HG02885 (cell line): ENCODE results near the gene MYO1A.
"Not testable (repeated sequence)": the region's sequence is repeated elsewhere in the genome, so short reads cannot be mapped to it uniquely, and the experiment has no call there.

Experiments
- ATAC-seq: cut with Tn5 transposase; IDR thresholded peaks from one replicate; pipeline ENCODE4 v1.9.1; 2021; ENCODE audit warnings: mild to moderate bottlenecking; ENCODE audit not compliant: unreplicated experiment, poor library complexity

The MYO1A gene

GRCh38 chr12:57019983-57020719, 29.8 kb downstream of the MYO1A start:
- no peak for ATAC-seq

GRCh38 chr12:57018906-57019305, 31.0 kb downstream of the MYO1A start:
- no peak for ATAC-seq

- ATAC-seq = not testable (repeated sequence)
Measured at GRCh38 chr12:57018353-57018752, 31.6 kb downstream of the MYO1A start.

- ATAC-seq = no peak
Measured at GRCh38 chr12:57016348-57016747, 33.6 kb downstream of the MYO1A start, which contains the start of gene TAC3. Gene TAC3 (minus strand): TSS chr12:57016529. CDS start chr12:57015797, 732 bp downstream.

- ATAC-seq = peak; percentile 74
Measured at GRCh38 chr12:57012600-57013465, 37.1 kb downstream of the MYO1A start.

GRCh38 chr12:57011438-57012424, 38.2 kb downstream of the MYO1A start:
- peak; percentile 60 for ATAC-seq

GRCh38 chr12:57010627-57011247, 39.2 kb downstream of the MYO1A start:
- ATAC-seq = no peak

GRCh38 chr12:57009949-57010626, 39.8 kb downstream of the MYO1A start:
- no peak for ATAC-seq

- no peak for ATAC-seq
Measured at GRCh38 chr12:57008178-57008577, 41.8 kb downstream of the MYO1A start.

GRCh38 chr12:57006809-57007475, 43.0 kb downstream of the MYO1A start:
- no peak for ATAC-seq

- peak; percentile 70 for ATAC-seq
Measured at GRCh38 chr12:57005980-57006808, 43.7 kb downstream of the MYO1A start, which contains the start of gene ZBTB39. Gene ZBTB39 (minus strand): TSS chr12:57006546. CDS start chr12:57004917, 1,629 bp downstream.

- no peak for ATAC-seq
Measured at GRCh38 chr12:57004651-57005050, 45.3 kb downstream of the MYO1A start.

GRCh38 chr12:57003395-57003794, 46.5 kb downstream of the MYO1A start:
- ATAC-seq = no peak

- ATAC-seq = no peak
Measured at GRCh38 chr12:57001448-57001906, 48.5 kb downstream of the MYO1A start.

GRCh38 chr12:57000393-57000792, 49.5 kb downstream of the MYO1A start:
- ATAC-seq = no peak

- no peak for ATAC-seq
Measured at GRCh38 chr12:56999456-56999855, 50.5 kb downstream of the MYO1A start.

GRCh38 chr12:56998981-56999380, 50.9 kb downstream of the MYO1A start:
- ATAC-seq = peak; percentile 74

GRCh38 chr12:56998316-56998715, 51.6 kb downstream of the MYO1A start:
- no peak for ATAC-seq
